Measurements from ENCODE around the gene ZBTB7C. TPM values are rescaled to one million over a fixed set of nuclear protein-coding genes. Genes with fewer than 3 reads are reported as not detected.

The ZBTB7C gene
- total RNA-seq, 2 experiments from 2014 or later: not detected

GRCh38 chr18:48356909-48357631, 52.1 kb downstream of the ZBTB7C start:
- Histone ChIP-seq H3K4me1 (ENCODE audit: insufficient read depth, low read length, poor library complexity, severe bottlenecking) (no peaks in the 10 kb centered on the region), H2AFZ (ENCODE audit: low read length) (no peak overlapping the region), H3K9me2 (ENCODE audit: insufficient read depth, low read length) (no peaks in the 10 kb centered on the region), H3K4me2 (ENCODE audit: low read length) (no peak overlapping the region), H3K27ac (ENCODE audit: low read depth, low read length, poor library complexity, severe bottlenecking) (no peak overlapping the region), H3K36me3 (ENCODE audit: insufficient read depth, low read length) (no peaks in the 10 kb centered on the region), H3K9me3 (ENCODE audit: low read length) (no peaks in the 10 kb centered on the region), H4K20me1 (ENCODE audit: insufficient read depth, low read length) (no peaks in the 10 kb centered on the region), H3K79me2 (ENCODE audit: insufficient read depth, low read depth, low read length) (no peaks in the 10 kb centered on the region), H3K4me3 (ENCODE audit: low read depth, low read length, poor library complexity, severe bottlenecking) (no peak overlapping the region)
- ChIA-PET POLR2A (no interaction called here), CTCF (ENCODE audit: unreplicated experiment) (no interaction called here)
- intact Hi-C loops (cut with micrococcal nuclease; ENCODE audit: unreplicated experiment): no loop called here
- no peak for DNase-seq (ENCODE audit: low spot score)
- TF ChIP-seq CTCF (conservative IDR thresholded peaks at IDR 0.05; ENCODE audit: low read length): no peak
- no peak for TF ChIP-seq EZH2phosphoT487 (IDR thresholded peaks at IDR 0.05; ENCODE audit: borderline replicate concordance, low read depth, low read length)
- no TSS peak for BruUV-seq (replicated peaks)

- H3K9me2 ChIP-seq (ENCODE audit: insufficient read depth, low read length): no peaks in the 10 kb centered on the region
- no peaks in the 10 kb centered on the region for H3K9me3 ChIP-seq (ENCODE audit: low read length)
- H3K4me3 ChIP-seq (ENCODE audit: low read depth, low read length, poor library complexity, severe bottlenecking): no peak overlapping the region
- no peak overlapping the region for H3K27ac ChIP-seq (ENCODE audit: low read depth, low read length, poor library complexity, severe bottlenecking)
- no TSS peak for BruUV-seq (replicated peaks)
- no peaks in the 10 kb centered on the region for H3K36me3 ChIP-seq (ENCODE audit: insufficient read depth, low read length)
- no peak for TF ChIP-seq CTCF (conservative IDR thresholded peaks at IDR 0.05; ENCODE audit: low read length)
- no peak for TF ChIP-seq EZH2phosphoT487 (IDR thresholded peaks at IDR 0.05; ENCODE audit: borderline replicate concordance, low read depth, low read length)
- no peak overlapping the region for H2AFZ ChIP-seq (ENCODE audit: low read length)
- intact Hi-C loops (cut with micrococcal nuclease; ENCODE audit: unreplicated experiment): no loop called here
- no peak overlapping the region for H3K4me2 ChIP-seq (ENCODE audit: low read length)
- POLR2A ChIA-PET: no interaction called here
- H3K79me2 ChIP-seq (ENCODE audit: insufficient read depth, low read depth, low read length): no peaks in the 10 kb centered on the region
- CTCF ChIA-PET (ENCODE audit: unreplicated experiment): no interaction called here
- no peaks in the 10 kb centered on the region for H4K20me1 ChIP-seq (ENCODE audit: insufficient read depth, low read length)
- no peak for DNase-seq (ENCODE audit: low spot score)
- no peaks in the 10 kb centered on the region for H3K4me1 ChIP-seq (ENCODE audit: insufficient read depth, low read length, poor library complexity, severe bottlenecking)
Observed at GRCh38 chr18:48356151-48356745, 52.9 kb downstream of the ZBTB7C start.

Data from OCI-LY7 (cell line).